KMS-11 (cell line): ENCODE measurements around the gene LDLRAD3.

Source experiments
- H2AFZ ChIP-seq: fragments of 200-600 bp; sonication (generic); 2 replicates; pipeline ENCODE4 v1.6.1; 2016; ENCODE audit warnings: antibody characterized with exemption, mixed run types, low read depth
- H3K27ac ChIP-seq: fragments of 200-600 bp; sonication (generic); 2 replicates; pipeline ENCODE4 v1.6.1; 2016; ENCODE audit warnings: mild to moderate bottlenecking, mixed run types
- H3K27me3 ChIP-seq: fragments of 200-600 bp; sonication (generic); 2 replicates; pipeline ENCODE4 v1.6.1; 2017; ENCODE audit warnings: mild to moderate bottlenecking, low read depth, mixed run types, moderate library complexity; ENCODE audit not compliant: insufficient read depth
- H3K36me3 ChIP-seq: fragments of 200-600 bp; sonication (generic); 2 replicates; pipeline ENCODE4 v1.6.1; 2017; ENCODE audit warnings: mild to moderate bottlenecking, mixed run types; ENCODE audit not compliant: insufficient read depth
- H3K4me1 ChIP-seq: fragments of 200-600 bp; sonication (generic); 2 replicates; pipeline ENCODE4 v1.6.1; 2016; ENCODE audit warnings: mild to moderate bottlenecking, low read depth, mixed run types; ENCODE audit not compliant: poor library complexity, severe bottlenecking
- H3K4me2 ChIP-seq: fragments of 200-600 bp; sonication (generic); 2 replicates; pipeline ENCODE4 v1.7.0; 2016; ENCODE audit warnings: mild to moderate bottlenecking, mixed run types
- H3K4me3 ChIP-seq: fragments of 200-600 bp; sonication (generic); IDR thresholded peaks from 2 replicates; pipeline ENCODE4 v1.6.1; 2017; ENCODE audit warnings: low read depth, low read length, mixed read lengths; ENCODE audit not compliant: insufficient read depth
- H3K79me2 ChIP-seq: fragments of 200-600 bp; sonication (generic); 2 replicates; pipeline ENCODE4 v1.6.1; 2016; ENCODE audit warnings: low read depth, mixed run types; ENCODE audit not compliant: insufficient read depth
- H3K9ac ChIP-seq: fragments of 200-600 bp; sonication (generic); 2 replicates; pipeline ENCODE4 v1.6.1; 2016; ENCODE audit warnings: mild to moderate bottlenecking, mixed run types
- H4K20me1 ChIP-seq: fragments of 200-600 bp; sonication (generic); 2 replicates; pipeline ENCODE4 v1.6.1; 2016; ENCODE audit warnings: mild to moderate bottlenecking, mixed run types; ENCODE audit not compliant: insufficient read depth
- CTCF ChIP-seq: fragments of 200-600 bp; sonication (generic); conservative IDR thresholded peaks from 2 replicates; pipeline ENCODE4 v1.6.1; 2017; ENCODE audit warnings: low read depth, mild to moderate bottlenecking, antibody characterized with exemption, low read length, moderate library complexity, mixed read lengths

The LDLRAD3 gene

GRCh38 chr11:36074941-36075431 is 131.1 kb downstream of the LDLRAD3 start:
- Histone ChIP-seq H3K9ac (no peak overlapping the region), H3K79me2 (no peaks in the 10 kb centered on the region), H3K4me2 (no peak overlapping the region), H3K36me3 (no peaks in the 10 kb centered on the region), H2AFZ (no peak overlapping the region), H3K4me3 (no peak overlapping the region), H4K20me1 (no peaks in the 10 kb centered on the region), H3K4me1 (no peaks in the 10 kb centered on the region), H3K27ac (no peak overlapping the region), H3K27me3 (no peaks in the 10 kb centered on the region)
- no peak for TF ChIP-seq CTCF

- H3K27ac ChIP-seq, result no peak overlapping the region
- no peaks in the 10 kb centered on the region for H4K20me1 ChIP-seq
- H3K4me3 ChIP-seq, result no peak overlapping the region
- no peaks in the 10 kb centered on the region for H3K4me1 ChIP-seq
- TF ChIP-seq CTCF, result no peak
- no peaks in the 10 kb centered on the region for H3K36me3 ChIP-seq
- H3K4me2 ChIP-seq, result no peak overlapping the region
- H2AFZ ChIP-seq, result no peak overlapping the region
- H3K27me3 ChIP-seq, result no peaks in the 10 kb centered on the region
- H3K79me2 ChIP-seq, result no peaks in the 10 kb centered on the region
- no peak overlapping the region for H3K9ac ChIP-seq
Measured at GRCh38 chr11:36077368-36077767, 133.5 kb downstream of the LDLRAD3 start.

- H3K4me2 ChIP-seq, result no peak overlapping the region
- no peaks in the 10 kb centered on the region for H3K79me2 ChIP-seq
Measured at GRCh38 chr11:36077886-36078685, 134.2 kb downstream of the LDLRAD3 start.

GRCh38 chr11:36078686-36079055 is 134.8 kb downstream of the LDLRAD3 start:
- H3K9ac ChIP-seq, result no peak overlapping the region
- no peaks in the 10 kb centered on the region for H3K27me3 ChIP-seq
- no peak overlapping the region for H3K27ac ChIP-seq
- no peak overlapping the region for H3K4me2 ChIP-seq
- no peak for TF ChIP-seq CTCF
- H3K4me1 ChIP-seq, result no peaks in the 10 kb centered on the region
- no peaks in the 10 kb centered on the region for H3K36me3 ChIP-seq
- H4K20me1 ChIP-seq, result no peaks in the 10 kb centered on the region
- H3K79me2 ChIP-seq, result no peaks in the 10 kb centered on the region
- H3K4me3 ChIP-seq, result no peak overlapping the region
- H2AFZ ChIP-seq, result no peak overlapping the region

More at GRCh38 chr11:36077886-36078685, 134.2 kb downstream of the LDLRAD3 start:
- Histone ChIP-seq H3K9ac (no peak overlapping the region), H3K27ac (no peak overlapping the region), H2AFZ (no peak overlapping the region), H3K4me3 (no peak overlapping the region), H4K20me1 (no peaks in the 10 kb centered on the region), H3K27me3 (no peaks in the 10 kb centered on the region), H3K36me3 (no peaks in the 10 kb centered on the region), H3K4me1 (no peaks in the 10 kb centered on the region)
- TF ChIP-seq CTCF, result no peak
